ENCODE results near the gene TPD52L1.
"Not testable (repeated sequence)": the region's sequence is repeated elsewhere in the genome, so short reads cannot be mapped to it uniquely, and the experiment has no call there.

DNA sequence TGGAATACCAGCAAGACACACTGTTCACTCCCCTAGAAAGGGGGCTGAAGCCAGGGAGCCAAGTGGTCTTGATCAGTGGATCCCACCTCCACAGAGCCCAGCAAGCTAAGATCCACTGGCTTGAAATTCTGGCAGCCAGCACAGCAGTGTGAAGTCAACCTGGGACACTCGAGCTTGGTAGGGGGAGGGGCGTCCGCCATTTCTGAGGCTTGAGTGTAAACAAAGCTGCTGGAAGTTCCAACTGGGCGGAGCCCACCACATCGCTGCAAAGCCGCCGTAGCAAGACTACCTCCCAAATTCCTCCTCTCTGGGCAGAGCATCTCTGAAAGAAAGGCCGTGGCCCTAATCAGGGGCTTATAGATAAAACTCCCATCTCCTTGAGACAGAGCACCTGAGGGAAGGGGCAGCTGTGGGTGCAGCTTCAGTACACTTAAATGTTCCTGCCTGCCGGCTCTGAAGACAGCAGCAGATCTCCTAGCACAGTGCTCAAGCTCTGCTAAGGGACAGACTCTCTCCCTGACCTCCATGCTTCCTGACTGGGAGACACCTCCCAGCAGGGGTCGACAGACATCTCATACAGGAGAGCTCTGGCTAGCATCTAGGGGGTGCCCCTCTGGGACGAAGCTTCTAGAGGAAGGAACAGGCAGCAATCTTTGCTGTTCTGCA lies 126.9 kb downstream of the TPD52L1 start:
- TF ChIP-seq POLR2A (IDR thresholded peaks at IDR 0.05): not testable (repeated sequence)
- TF ChIP-seq, protein P1, sequence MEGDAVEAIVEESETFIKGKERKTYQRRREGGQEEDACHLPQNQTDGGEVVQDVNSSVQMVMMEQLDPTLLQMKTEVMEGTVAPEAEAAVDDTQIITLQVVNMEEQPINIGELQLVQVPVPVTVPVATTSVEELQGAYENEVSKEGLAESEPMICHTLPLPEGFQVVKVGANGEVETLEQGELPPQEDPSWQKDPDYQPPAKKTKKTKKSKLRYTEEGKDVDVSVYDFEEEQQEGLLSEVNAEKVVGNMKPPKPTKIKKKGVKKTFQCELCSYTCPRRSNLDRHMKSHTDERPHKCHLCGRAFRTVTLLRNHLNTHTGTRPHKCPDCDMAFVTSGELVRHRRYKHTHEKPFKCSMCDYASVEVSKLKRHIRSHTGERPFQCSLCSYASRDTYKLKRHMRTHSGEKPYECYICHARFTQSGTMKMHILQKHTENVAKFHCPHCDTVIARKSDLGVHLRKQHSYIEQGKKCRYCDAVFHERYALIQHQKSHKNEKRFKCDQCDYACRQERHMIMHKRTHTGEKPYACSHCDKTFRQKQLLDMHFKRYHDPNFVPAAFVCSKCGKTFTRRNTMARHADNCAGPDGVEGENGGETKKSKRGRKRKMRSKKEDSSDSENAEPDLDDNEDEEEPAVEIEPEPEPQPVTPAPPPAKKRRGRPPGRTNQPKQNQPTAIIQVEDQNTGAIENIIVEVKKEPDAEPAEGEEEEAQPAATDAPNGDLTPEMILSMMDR (IDR thresholded peaks at IDR 0.05): not testable (repeated sequence)

Measured in testis (tissue), 2 donors.